IMR-90 (cell line): ENCODE results near the gene NPNT. TPM values are rescaled to one million over a fixed set of nuclear protein-coding genes. Genes with fewer than 3 reads are reported as not detected.

Source experiments
- ATAC-seq: fragments of 200-7000 bp; cut with Tn5 transposase; 2 replicates; pipeline ENCODE4 v1.9.1; 2020; ENCODE audit warnings: low read depth, mild to moderate bottlenecking, moderate library complexity
- BruUV-seq: library from RNA; stranded (reverse); fragments of 400-500 nt; replicated peaks from 2 replicates; lab custom pipeline; 2021; lab: Mats Ljungman, UMichigan
- CTCF ChIA-PET: fragments of 300-600 bp; formaldehyde crosslinking; extraction: SDS; loops from one replicate; lab custom pipeline; 2021; ENCODE audit warnings: antibody characterized with exemption; lab: Yijun Ruan, JAX
- POLR2A ChIA-PET: fragments of 300-600 bp; sonication (Branson Sonifier 250); formaldehyde crosslinking; loops from one replicate; lab custom pipeline; 2022; ENCODE audit warnings: antibody characterized with exemption; ENCODE audit not compliant: unreplicated experiment; lab: Charles Lee
- DNase-seq: peaks from one replicate; pipeline ENCODE4 v3.0.0; 2013
- H2AFZ ChIP-seq: replicated peaks from 2 replicates; pipeline ENCODE3; 2013; ENCODE audit warnings: low read length, mild to moderate bottlenecking; ENCODE audit not compliant: poor library complexity
- H2AK5ac ChIP-seq: 2 replicates; pipeline ENCODE4 v1.6.1; 2013; ENCODE audit warnings: low read depth, low read length, inconsistent platforms
- H2AK9ac ChIP-seq: replicated peaks from 2 replicates; pipeline ENCODE3; 2013; ENCODE audit warnings: mild to moderate bottlenecking, low read depth, low read length, moderate library complexity; ENCODE audit not compliant: poor library complexity
- H2BK120ac ChIP-seq: 2 replicates; pipeline ENCODE4 v1.6.1; 2013; ENCODE audit warnings: low read depth, low read length, inconsistent platforms
- H2BK15ac ChIP-seq: 3 replicates; pipeline ENCODE4 v1.6.1; 2013; ENCODE audit warnings: low read depth, low read length, inconsistent platforms
- H2BK20ac ChIP-seq: 2 replicates; pipeline ENCODE4 v1.6.1; 2013; ENCODE audit warnings: low read depth, mild to moderate bottlenecking, inconsistent platforms, low read length, moderate library complexity
- H2BK5ac ChIP-seq: 2 replicates; pipeline ENCODE4 v1.6.1; 2013; ENCODE audit warnings: mild to moderate bottlenecking, low read depth, low read length, inconsistent platforms; ENCODE audit not compliant: poor library complexity, severe bottlenecking
- H3K14ac ChIP-seq: replicated peaks from 2 replicates; pipeline ENCODE4 v1.6.1; 2013; ENCODE audit warnings: low read depth, low read length, inconsistent platforms
- H3K18ac ChIP-seq: 2 replicates; pipeline ENCODE4 v1.6.1; 2013; ENCODE audit warnings: low read depth, low read length, control low read depth
- H3K23ac ChIP-seq: 2 replicates; pipeline ENCODE4 v1.6.1; 2013; ENCODE audit warnings: low read depth, low read length, inconsistent platforms
- H3K27ac ChIP-seq: 2 replicates; pipeline ENCODE4 v1.5.1; 2013; ENCODE audit warnings: mild to moderate bottlenecking, control low read depth, low read length; ENCODE audit not compliant: insufficient read depth
- H3K27me3 ChIP-seq: 2 replicates; pipeline ENCODE4 v1.6.1; 2013; ENCODE audit warnings: low read length; ENCODE audit not compliant: control insufficient read depth, insufficient read depth
- H3K36me3 ChIP-seq: 2 replicates; pipeline ENCODE4 v1.6.1; 2013; ENCODE audit warnings: low read length, mixed read lengths; ENCODE audit not compliant: control insufficient read depth, insufficient read depth
- H3K4ac ChIP-seq: 2 replicates; pipeline ENCODE4 v1.6.1; 2013; ENCODE audit warnings: low read depth, low read length, inconsistent platforms
- H3K4me1 ChIP-seq: 2 replicates; pipeline ENCODE4 v1.6.1; 2013; ENCODE audit warnings: low read length, mixed read lengths; ENCODE audit not compliant: control insufficient read depth, insufficient read depth
- H3K4me2 ChIP-seq: 2 replicates; pipeline ENCODE4 v1.6.1; 2013; ENCODE audit warnings: low read depth, mild to moderate bottlenecking, control low read depth, low read length, moderate library complexity
- H3K4me3 ChIP-seq: 2 replicates; pipeline ENCODE4 v1.5.1; 2013; ENCODE audit warnings: low read depth, mild to moderate bottlenecking, control low read depth, low read length, moderate library complexity; ENCODE audit not compliant: insufficient read depth
- H3K56ac ChIP-seq: 2 replicates; pipeline ENCODE4 v1.6.1; 2013; ENCODE audit warnings: low read length, inconsistent platforms; ENCODE audit not compliant: insufficient read depth; ENCODE audit errors: extremely low read depth
- H3K79me1 ChIP-seq, 2 experiments: 2 replicates each; pipeline ENCODE4 v1.6.1; 2013; ENCODE audit warnings: low read length in 2 of 2, inconsistent platforms in 1 of 2, low read depth in 1 of 2
- H3K9ac ChIP-seq: 2 replicates; pipeline ENCODE4 v1.6.1; 2013; ENCODE audit warnings: low read depth, low read length, control low read depth
- H3K9me1 ChIP-seq: 2 replicates; pipeline ENCODE4 v1.6.1; 2013; ENCODE audit warnings: low read length, inconsistent platforms; ENCODE audit not compliant: insufficient read depth
- H3K9me3 ChIP-seq: 2 replicates; pipeline ENCODE4 v1.6.1; 2013; ENCODE audit warnings: low read length; ENCODE audit not compliant: control insufficient read depth, insufficient read depth
- H4K20me1 ChIP-seq: 2 replicates; pipeline ENCODE4 v1.6.1; 2013; ENCODE audit warnings: low read length, inconsistent platforms; ENCODE audit not compliant: insufficient read depth
- H4K5ac ChIP-seq: 2 replicates; pipeline ENCODE4 v1.6.1; 2013; ENCODE audit warnings: mild to moderate bottlenecking, low read depth, low read length, control low read depth
- H4K8ac ChIP-seq, 2 experiments: 2 replicates each; pipeline ENCODE4 v1.6.1; 2013; ENCODE audit warnings: low read depth in 2 of 2, low read length in 2 of 2, control low read depth in 1 of 2, inconsistent platforms in 1 of 2
- H4K91ac ChIP-seq: 2 replicates; pipeline ENCODE4 v1.6.1; 2013; ENCODE audit warnings: low read depth, low read length, inconsistent platforms; ENCODE audit not compliant: insufficient read depth
- BHLHE40 ChIP-seq: fragments of 150-350 bp; IDR thresholded peaks from 2 replicates; pipeline ENCODE4 v1.6.1; 2016; ENCODE audit warnings: mild to moderate bottlenecking, low read depth, low read length
- CEBPB ChIP-seq: IDR thresholded peaks from 2 replicates; pipeline ENCODE4 v1.6.1; 2012; ENCODE audit warnings: low read depth, low read length, improper control_type of control experiment
- CHD1 ChIP-seq: IDR thresholded peaks from 2 replicates; pipeline ENCODE4 v1.6.1; 2012; ENCODE audit warnings: low read depth, low read length, improper control_type of control experiment
- CTCF ChIP-seq: conservative IDR thresholded peaks from 2 replicates; pipeline ENCODE4 v1.5.1; 2012; ENCODE audit warnings: mild to moderate bottlenecking, low read depth, low read length, improper control_type of control experiment
- FOS ChIP-seq: fragments of 150-350 bp; IDR thresholded peaks from 2 replicates; pipeline ENCODE4 v1.6.1; 2016; ENCODE audit warnings: low read depth, low read length
- MAFK ChIP-seq: IDR thresholded peaks from 2 replicates; pipeline ENCODE4 v1.6.1; 2012; ENCODE audit warnings: low read depth, low read length, improper control_type of control experiment
- MAZ ChIP-seq: IDR thresholded peaks from 2 replicates; pipeline ENCODE4 v1.6.1; 2012; ENCODE audit warnings: low read depth, mild to moderate bottlenecking, low read length, improper control_type of control experiment, moderate library complexity, borderline replicate concordance
- MXI1 ChIP-seq: IDR thresholded peaks from 2 replicates; pipeline ENCODE4 v1.6.1; 2012; ENCODE audit warnings: low read depth, mild to moderate bottlenecking, low read length, moderate library complexity, borderline replicate concordance
- NFE2L2 ChIP-seq: fragments of 150-350 bp; IDR thresholded peaks from 2 replicates; pipeline ENCODE4 v1.6.1; 2016; ENCODE audit warnings: low read depth, mild to moderate bottlenecking, low read length
- POLR2A ChIP-seq: IDR thresholded peaks from 2 replicates; pipeline ENCODE4 v1.6.1; 2012; ENCODE audit warnings: mild to moderate bottlenecking, low read depth, low read length
- RAD21 ChIP-seq: IDR thresholded peaks from 2 replicates; pipeline ENCODE4 v1.6.1; 2012; ENCODE audit warnings: low read length, improper control_type of control experiment
- RCOR1 ChIP-seq: IDR thresholded peaks from 2 replicates; pipeline ENCODE4 v1.6.1; 2012; ENCODE audit warnings: mild to moderate bottlenecking, low read length, improper control_type of control experiment; ENCODE audit not compliant: insufficient replicate concordance
- RFX5 ChIP-seq: IDR thresholded peaks from 2 replicates; pipeline ENCODE4 v1.8.0; 2012; ENCODE audit warnings: low read depth, mild to moderate bottlenecking, low read length, moderate library complexity
- SMC3 ChIP-seq: fragments of 150-350 bp; IDR thresholded peaks from 2 replicates; pipeline ENCODE4 v1.6.1; 2016; ENCODE audit warnings: low read depth, mild to moderate bottlenecking, antibody characterized with exemption, low read length, moderate library complexity
- WGBS, 2 experiments: methylation state at CpG; one replicate each; pipeline versions ENCODE4 v1.1.5 to v1.1.7; 2013; ENCODE audit warnings: missing lambda C conversion rate in 2 of 2; ENCODE audit not compliant: insufficient read length in 1 of 2; ENCODE audit errors: extremely low coverage in 2 of 2; 5-methylcytosine and 5-hydroxymethylcytosine counted together
- dilution Hi-C: fragments of 300-500 bp; cut with HindIII; formaldehyde crosslinking; loops from one replicate; pipeline ENCODE4 v1.14.3; 2018; ENCODE audit warnings: low sequenced_read_pairs; ENCODE audit not compliant: unreplicated experiment
- in situ Hi-C: fragments of 300-500 bp; cut with MboI; formaldehyde crosslinking; loops from 3 replicates; pipeline ENCODE4 v1.14.3; 2019; ENCODE audit warnings: low sequenced_read_pairs, inconsistent platforms, mixed read lengths
- intact Hi-C: fragments of 100-400 bp; cut with micrococcal nuclease; formaldehyde crosslinking; loops from 2 replicates; pipeline ENCODE4 v1.10.0; 2022
- polyA plus RNA-seq, 3 experiments: library from polyadenylated mRNA; depleted of rRNA; stranded (reverse); fragments of >200 nt; gene quantifications; 2 replicates each; pipeline ENCODE4 v1.2.3, GENCODE V29; 2012; ENCODE audit warnings: low replicate concordance in 1 of 3
- total RNA-seq: library from RNA; depleted of rRNA; stranded (reverse); fragments of >200 nt; gene quantifications from 2 replicates; pipeline ENCODE4 v1.2.3, GENCODE V29; 2012
- TF ChIP-seq, protein P1 (sequence below): fragments of 150-350 bp; IDR thresholded peaks from 2 replicates; pipeline ENCODE4 v1.6.1; 2016; ENCODE audit warnings: low read depth, mild to moderate bottlenecking, low read length, moderate library complexity, borderline replicate concordance
- TF ChIP-seq, protein P2 (sequence below): fragments of 150-350 bp; IDR thresholded peaks from 2 replicates; pipeline ENCODE4 v1.6.1; 2017; ENCODE audit warnings: mild to moderate bottlenecking, antibody characterized with exemption, low read length, low read depth

Gene NPNT
- total and polyA plus RNA-seq, 2 of the 4 experiments (the other 2 are of a cell fraction), result not detected

DNA sequence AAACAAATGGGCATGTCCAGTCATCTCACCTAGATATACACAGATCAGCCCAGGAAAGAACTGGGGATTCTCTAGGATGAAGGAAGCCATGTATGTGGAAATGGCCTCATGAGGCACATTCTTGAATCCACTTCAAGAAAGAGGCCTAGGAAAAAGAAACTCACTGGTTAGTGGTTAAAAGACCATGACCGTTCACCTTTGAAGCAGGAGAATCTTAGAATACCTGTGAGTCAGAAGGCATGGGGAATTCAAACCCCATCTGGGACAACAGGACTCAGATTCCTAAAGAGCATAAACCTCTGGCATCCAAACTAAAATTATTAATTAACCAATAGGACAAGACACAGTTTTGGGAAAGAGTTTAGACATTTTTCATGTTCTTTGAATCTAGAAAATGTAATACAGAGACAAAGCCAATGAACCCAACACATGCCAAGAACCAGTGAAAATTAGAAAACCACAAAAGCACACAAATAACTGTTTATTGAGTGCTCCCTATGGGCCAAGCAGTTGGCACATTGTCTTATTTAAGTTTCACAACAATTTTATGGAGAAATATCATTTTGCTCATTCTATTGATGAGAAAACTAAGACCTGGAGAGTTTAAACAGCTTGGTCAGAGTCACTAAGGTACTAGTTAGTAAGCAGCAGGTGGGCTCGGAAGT is 97.5 kb downstream of the NPNT start:
- intact Hi-C loops, result no loop called here
- no peak overlapping the region for H4K5ac ChIP-seq
- H3K27me3 ChIP-seq, result peaks cover 2% of the 10 kb centered on the region; the same call in 1 of the 2 replicates
- in situ Hi-C loops, result no loop called here
- H2AK5ac ChIP-seq, result no peak overlapping the region
- no peaks in the 10 kb centered on the region for H3K36me3 ChIP-seq
- H3K79me1 ChIP-seq, result no peaks in the 10 kb centered on the region
- H3K18ac ChIP-seq, result no peak overlapping the region
- dilution Hi-C loops, result no loop called here
- H2BK5ac ChIP-seq, result no peak overlapping the region
- H3K27ac ChIP-seq, result no peak overlapping the region
- H3K9me1 ChIP-seq, result no peaks in the 10 kb centered on the region
- WGBS, 2 experiments, result 100% methylated on average over 1 of the region's 2 CpGs; no CpG with 5 or more reads in 1 of the 2 experiments
- H2BK20ac ChIP-seq, result no peak overlapping the region
- BruUV-seq, result no TSS peak
- H2AK9ac ChIP-seq, result no peak overlapping the region
- H3K9me3 ChIP-seq, result peaks cover 1% of the 10 kb centered on the region; the same call in 1 of the 2 replicates
- no peak overlapping the region for H3K14ac ChIP-seq
- no peaks in the 10 kb centered on the region for H3K4me1 ChIP-seq
- H4K8ac ChIP-seq, result no peak overlapping the region
- H3K23ac ChIP-seq, result no peak overlapping the region
- POLR2A ChIA-PET, result no interaction called here
- TF ChIP-seq RAD21, result no peak
- TF ChIP-seq CHD1, result no peak
- no peak for TF ChIP-seq NFE2L2
- no peak for TF ChIP-seq CTCF
- TF ChIP-seq, protein P1, sequence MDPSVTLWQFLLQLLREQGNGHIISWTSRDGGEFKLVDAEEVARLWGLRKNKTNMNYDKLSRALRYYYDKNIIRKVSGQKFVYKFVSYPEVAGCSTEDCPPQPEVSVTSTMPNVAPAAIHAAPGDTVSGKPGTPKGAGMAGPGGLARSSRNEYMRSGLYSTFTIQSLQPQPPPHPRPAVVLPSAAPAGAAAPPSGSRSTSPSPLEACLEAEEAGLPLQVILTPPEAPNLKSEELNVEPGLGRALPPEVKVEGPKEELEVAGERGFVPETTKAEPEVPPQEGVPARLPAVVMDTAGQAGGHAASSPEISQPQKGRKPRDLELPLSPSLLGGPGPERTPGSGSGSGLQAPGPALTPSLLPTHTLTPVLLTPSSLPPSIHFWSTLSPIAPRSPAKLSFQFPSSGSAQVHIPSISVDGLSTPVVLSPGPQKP, result no peak
- TF ChIP-seq MAZ, result no peak
- TF ChIP-seq MXI1, result no peak
- no peak for TF ChIP-seq RFX5
- no peak for TF ChIP-seq MAFK
- TF ChIP-seq BHLHE40, result no peak
- TF ChIP-seq POLR2A, result no peak
- TF ChIP-seq, protein P2, sequence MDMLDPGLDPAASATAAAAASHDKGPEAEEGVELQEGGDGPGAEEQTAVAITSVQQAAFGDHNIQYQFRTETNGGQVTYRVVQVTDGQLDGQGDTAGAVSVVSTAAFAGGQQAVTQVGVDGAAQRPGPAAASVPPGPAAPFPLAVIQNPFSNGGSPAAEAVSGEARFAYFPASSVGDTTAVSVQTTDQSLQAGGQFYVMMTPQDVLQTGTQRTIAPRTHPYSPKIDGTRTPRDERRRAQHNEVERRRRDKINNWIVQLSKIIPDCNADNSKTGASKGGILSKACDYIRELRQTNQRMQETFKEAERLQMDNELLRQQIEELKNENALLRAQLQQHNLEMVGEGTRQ, result no peak
- no peak for TF ChIP-seq RCOR1
- no peak for TF ChIP-seq SMC3
- TF ChIP-seq CEBPB, result no peak
- no peak for TF ChIP-seq FOS
- no peak overlapping the region for H2AFZ ChIP-seq
- no peak overlapping the region for H4K91ac ChIP-seq
- H3K4me2 ChIP-seq, result no peak overlapping the region
- no peak overlapping the region for H2BK120ac ChIP-seq
- no peak overlapping the region for H3K4me3 ChIP-seq
- no peak for DNase-seq
- H3K4ac ChIP-seq, result no peak overlapping the region
- no peaks in the 10 kb centered on the region for H4K20me1 ChIP-seq
- CTCF ChIA-PET, result no interaction called here
- H3K9ac ChIP-seq, result no peak overlapping the region
- ATAC-seq, result no peak
- H2BK15ac ChIP-seq, result no peak overlapping the region
- H3K56ac ChIP-seq, result no peak overlapping the region
